CD4-positive, alpha-beta T cell (primary cell): Measurements from ENCODE around the gene ORAI3. TPM values are rescaled to one million over a fixed set of nuclear protein-coding genes. Genes with fewer than 3 reads are reported as not detected.

Experiments used
- ATAC-seq: fragments of 200-7000 bp; cut with Tn5 transposase; one replicate; pipeline ENCODE4 v1.10.0; 2022; ENCODE audit warnings: mild to moderate bottlenecking; ENCODE audit not compliant: poor library complexity
- CTCF ChIA-PET: fragments of 350-600 bp; sonication (Branson Sonifier 250); formaldehyde crosslinking; loops from one replicate; lab custom pipeline; 2021; ENCODE audit warnings: antibody characterized with exemption, inconsistent platforms; lab: Charles Lee
- POLR2A ChIA-PET: fragments of 350-600 bp; sonication (Branson Sonifier 250); formaldehyde crosslinking; loops from one replicate; lab custom pipeline; 2021; ENCODE audit warnings: antibody characterized with exemption, inconsistent platforms; lab: Charles Lee
- DNase-seq, 14 experiments: peaks; one replicate each; pipeline ENCODE4 v3.0.0-alpha.2; 2013 to 2020; ENCODE audit warnings: mixed read lengths in 2 of 14
- H3K27ac ChIP-seq, 2 donors: one replicate each; pipeline versions ENCODE4 v1.5.1 to v1.7.0; 2013; ENCODE audit warnings: low read length in 2 of 2, low read depth in 1 of 2, mild to moderate bottlenecking in 1 of 2
- H3K27me3 ChIP-seq, 2 experiments: 1 replicate in 1 of 2; 2 replicates in 1 of 2; pipeline versions ENCODE4 v1.6.1 to v1.7.0; 2013; ENCODE audit warnings: low read length in 2 of 2, control low read depth in 1 of 2, mild to moderate bottlenecking in 1 of 2, moderate library complexity in 1 of 2; ENCODE audit not compliant: insufficient read depth in 2 of 2, control insufficient read depth in 1 of 2
- H3K36me3 ChIP-seq: one replicate; pipeline ENCODE4 v1.6.1; 2013; ENCODE audit warnings: low read length, control low read depth; ENCODE audit not compliant: insufficient read depth
- H3K4me1 ChIP-seq: one replicate; pipeline ENCODE4 v1.6.1; 2013; ENCODE audit warnings: low read length, control low read depth; ENCODE audit not compliant: insufficient read depth
- H3K4me3 ChIP-seq: one replicate; pipeline ENCODE4 v1.5.1; 2013; ENCODE audit warnings: mild to moderate bottlenecking, low read length, moderate library complexity
- H3K9me3 ChIP-seq, 2 experiments: 1 replicate in 1 of 2; 2 replicates in 1 of 2; pipeline versions ENCODE4 v1.6.1 to v1.7.0; 2013; ENCODE audit warnings: low read length in 2 of 2, mild to moderate bottlenecking in 2 of 2, control low read depth in 1 of 2, moderate library complexity in 1 of 2; ENCODE audit not compliant: control insufficient read depth in 1 of 2, insufficient read depth in 1 of 2
- H3K27ac Mint-ChIP-seq: one replicate; pipeline ENCODE4 v1.8.0; 2020; ENCODE audit warnings: mixed read lengths
- H3K27me3 Mint-ChIP-seq: one replicate; pipeline ENCODE4 v1.8.0; 2021; ENCODE audit warnings: mixed read lengths
- H3K36me3 Mint-ChIP-seq: one replicate; pipeline ENCODE4 v1.8.0; 2021; ENCODE audit warnings: low read depth, mixed read lengths
- H3K4me1 Mint-ChIP-seq: one replicate; pipeline ENCODE4 v1.8.0; 2021; ENCODE audit warnings: low read depth, mixed read lengths
- H3K4me3 Mint-ChIP-seq: one replicate; pipeline ENCODE4 v1.8.0; 2020; ENCODE audit warnings: mild to moderate bottlenecking, mixed read lengths
- H3K9me3 Mint-ChIP-seq: one replicate; pipeline ENCODE4 v1.8.0; 2020; ENCODE audit warnings: mixed read lengths
- intact Hi-C, 2 experiments: fragments of 100-400 bp; cut with DNase I in 1 of 2; cut with micrococcal nuclease in 1 of 2; formaldehyde crosslinking; loops; one replicate each; pipeline versions ENCODE4 v1.15.1 to v1.9.0; 2023 to 2025; cut with DNase I, micrococcal nuclease
- total RNA-seq, 174 experiments: library from RNA in 2 of 174; stranded (reverse) in 2 of 174; gene quantifications; one replicate each; pipeline ENCODE4 v1.2.3 and lab custom pipeline; 2021 to 2026
- TF ChIP-seq, protein P1 (sequence below): fragments of 200-600 bp; IDR thresholded peaks from one replicate; pipeline ENCODE4 v1.8.0; 2022; ENCODE audit warnings: antibody characterized with exemption, mild to moderate bottlenecking

Gene ORAI3
- total RNA-seq, 2 experiments from 2014 or later: 3.0 to 4.5 TPM

DNA sequence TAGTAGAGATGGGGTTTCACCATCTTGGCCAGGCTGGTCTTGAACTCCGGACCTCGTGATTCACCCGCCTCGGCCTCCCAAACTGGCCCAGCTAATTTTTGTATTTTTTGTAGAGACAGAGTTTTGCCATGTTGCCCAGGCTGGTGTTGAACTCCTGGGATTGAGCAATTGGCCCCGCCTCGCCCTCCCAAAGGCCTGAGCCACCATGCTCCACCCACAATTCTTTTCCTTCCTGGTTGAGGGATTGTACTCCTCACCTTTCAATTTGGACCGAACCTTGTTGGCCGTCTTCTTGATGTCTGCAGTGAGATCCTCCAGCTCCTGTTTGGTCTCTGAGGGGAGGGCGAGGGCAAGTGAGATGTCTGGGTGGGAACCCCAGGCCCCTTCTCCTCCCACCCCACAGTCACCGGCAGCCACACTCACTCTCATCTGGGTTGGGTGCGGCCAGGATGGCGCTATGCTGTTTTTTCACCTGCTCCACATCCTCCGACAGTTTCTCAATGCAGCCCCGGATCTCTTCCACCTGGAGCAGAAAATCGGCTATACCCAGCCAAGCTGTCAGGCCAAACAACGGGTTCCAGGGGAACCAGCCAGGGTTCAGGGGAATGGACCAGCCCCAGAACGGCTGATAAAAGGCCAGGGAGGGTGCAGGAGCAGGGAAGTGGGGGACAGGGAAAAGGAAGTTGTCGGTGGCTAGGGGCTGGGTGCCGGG, 52.0 kb downstream of the ORAI3 start:
- ATAC-seq: no peak
- no peaks in the 10 kb centered on the region for H3K9me3 ChIP-seq
- H3K4me3 Mint-ChIP-seq: no peak overlapping the region
- no peak overlapping the region for H3K27ac Mint-ChIP-seq
- H3K9me3 Mint-ChIP-seq: no peaks in the 10 kb centered on the region
- peaks cover 13% of the 10 kb centered on the region for H3K4me1 ChIP-seq
- intact Hi-C loops: no loop called here
- peaks cover 3% of the 10 kb centered on the region for H3K4me1 Mint-ChIP-seq
- ChIA-PET POLR2A (no interaction called here), CTCF (no interaction called here)
- H3K27ac ChIP-seq: no peak overlapping the region
- no peaks in the 10 kb centered on the region for H3K27me3 Mint-ChIP-seq
- no peak for DNase-seq
- H3K4me3 ChIP-seq: no peak overlapping the region
- TF ChIP-seq, protein P1, sequence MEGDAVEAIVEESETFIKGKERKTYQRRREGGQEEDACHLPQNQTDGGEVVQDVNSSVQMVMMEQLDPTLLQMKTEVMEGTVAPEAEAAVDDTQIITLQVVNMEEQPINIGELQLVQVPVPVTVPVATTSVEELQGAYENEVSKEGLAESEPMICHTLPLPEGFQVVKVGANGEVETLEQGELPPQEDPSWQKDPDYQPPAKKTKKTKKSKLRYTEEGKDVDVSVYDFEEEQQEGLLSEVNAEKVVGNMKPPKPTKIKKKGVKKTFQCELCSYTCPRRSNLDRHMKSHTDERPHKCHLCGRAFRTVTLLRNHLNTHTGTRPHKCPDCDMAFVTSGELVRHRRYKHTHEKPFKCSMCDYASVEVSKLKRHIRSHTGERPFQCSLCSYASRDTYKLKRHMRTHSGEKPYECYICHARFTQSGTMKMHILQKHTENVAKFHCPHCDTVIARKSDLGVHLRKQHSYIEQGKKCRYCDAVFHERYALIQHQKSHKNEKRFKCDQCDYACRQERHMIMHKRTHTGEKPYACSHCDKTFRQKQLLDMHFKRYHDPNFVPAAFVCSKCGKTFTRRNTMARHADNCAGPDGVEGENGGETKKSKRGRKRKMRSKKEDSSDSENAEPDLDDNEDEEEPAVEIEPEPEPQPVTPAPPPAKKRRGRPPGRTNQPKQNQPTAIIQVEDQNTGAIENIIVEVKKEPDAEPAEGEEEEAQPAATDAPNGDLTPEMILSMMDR: no peak
- no peaks in the 10 kb centered on the region for H3K36me3 ChIP-seq
- no peaks in the 10 kb centered on the region for H3K27me3 ChIP-seq
- no peaks in the 10 kb centered on the region for H3K36me3 Mint-ChIP-seq

DNA sequence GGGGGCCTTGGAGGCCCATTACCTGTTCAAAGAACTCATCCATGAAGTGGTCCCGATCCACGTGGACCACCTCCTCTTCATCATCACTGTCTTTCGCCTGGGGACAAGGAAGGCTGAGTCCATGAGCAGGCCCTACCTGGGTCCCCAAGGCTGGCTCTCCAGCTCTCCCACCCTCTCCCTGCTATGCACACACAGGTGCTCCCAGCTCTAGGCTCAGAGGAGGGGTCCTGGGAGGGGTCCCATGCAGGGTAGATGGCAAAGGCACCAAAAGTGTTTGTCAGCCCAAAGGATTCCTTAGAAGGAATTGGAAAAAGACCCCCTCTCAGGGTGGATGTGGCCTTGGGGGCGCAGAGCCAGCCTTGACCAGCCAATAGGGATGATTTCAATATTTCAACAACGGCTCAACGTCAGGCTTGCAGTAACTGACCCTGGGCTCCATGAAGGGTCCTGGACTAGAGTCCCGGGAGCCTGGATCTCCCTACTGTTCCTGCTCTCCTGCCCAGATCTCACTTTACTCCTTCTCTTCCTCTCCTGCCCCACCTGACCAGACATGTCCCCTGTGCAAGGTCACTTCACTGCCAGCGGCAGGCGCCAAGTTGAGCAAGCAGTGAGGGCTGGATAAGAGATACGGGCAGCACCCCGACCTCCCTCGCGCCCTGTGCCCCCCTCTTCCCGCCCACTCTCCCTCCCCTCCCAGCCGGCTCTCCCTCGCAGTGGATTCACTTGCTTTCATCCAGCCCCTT, 52.8 kb downstream of the ORAI3 start:
- Histone ChIP-seq H3K4me3 (no peak overlapping the region), H3K27ac (no peak overlapping the region), H3K4me1 (peaks cover 10% of the 10 kb centered on the region), H3K27me3 (no peaks in the 10 kb centered on the region), H3K9me3 (no peaks in the 10 kb centered on the region), H3K36me3 (no peaks in the 10 kb centered on the region)
- no peak for DNase-seq
- ChIA-PET CTCF (no interaction called here), POLR2A (no interaction called here)
- TF ChIP-seq, protein P1: no peak
- H3K27me3 Mint-ChIP-seq: no peaks in the 10 kb centered on the region
- H3K36me3 Mint-ChIP-seq: no peaks in the 10 kb centered on the region
- intact Hi-C loops: no loop called here
- peaks cover 3% of the 10 kb centered on the region for H3K4me1 Mint-ChIP-seq
- no peak overlapping the region for H3K4me3 Mint-ChIP-seq
- ATAC-seq: no peak
- no peak overlapping the region for H3K27ac Mint-ChIP-seq
- H3K9me3 Mint-ChIP-seq: no peaks in the 10 kb centered on the region

DNA sequence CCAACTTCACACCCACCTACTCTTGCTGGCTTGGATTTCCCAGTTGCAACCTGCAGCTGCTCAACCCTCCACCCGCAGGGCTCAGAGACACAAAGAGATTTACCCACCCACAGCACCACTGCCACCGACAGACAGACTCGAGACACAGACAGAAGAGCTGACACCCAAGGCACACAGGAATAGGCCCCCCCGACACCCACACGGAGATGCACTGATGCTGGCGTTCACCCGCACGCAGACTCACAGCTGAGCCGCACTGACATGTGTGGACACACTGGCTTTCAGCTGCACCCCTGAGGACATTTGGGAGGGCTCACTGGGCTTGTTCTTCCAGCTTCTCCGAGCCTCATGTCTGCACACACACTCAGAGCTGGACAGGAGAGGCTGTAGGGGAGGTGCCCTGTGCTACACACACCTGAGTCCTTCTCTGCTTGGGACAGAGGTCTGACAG, 53.4 kb downstream of the ORAI3 start:
- intact Hi-C loops: no loop called here
- no peak for ATAC-seq
- H3K27ac Mint-ChIP-seq: no peak overlapping the region
- H3K4me1 Mint-ChIP-seq: no peaks in the 10 kb centered on the region
- CTCF ChIA-PET: no interaction called here
- no peaks in the 10 kb centered on the region for H3K27me3 Mint-ChIP-seq
- H3K9me3 Mint-ChIP-seq: no peaks in the 10 kb centered on the region
- H3K27me3 ChIP-seq: no peaks in the 10 kb centered on the region
- H3K36me3 ChIP-seq: no peaks in the 10 kb centered on the region
- no peak for DNase-seq
- POLR2A ChIA-PET: no interaction called here
- peaks cover 5% of the 10 kb centered on the region for H3K4me1 ChIP-seq
- H3K4me3 Mint-ChIP-seq: no peak overlapping the region
- no peaks in the 10 kb centered on the region for H3K9me3 ChIP-seq
- H3K36me3 Mint-ChIP-seq: no peaks in the 10 kb centered on the region
- TF ChIP-seq, protein P1: no peak
- no peak overlapping the region for H3K27ac ChIP-seq
- H3K4me3 ChIP-seq: no peak overlapping the region
